ENCODE data around the gene ETV4. TPM values are rescaled to one million over a fixed set of nuclear protein-coding genes. Genes with fewer than 3 reads are reported as not detected.

Gene ETV4
- total RNA-seq, 1 donor from 2014 or later, result 11.0 TPM

DNA sequence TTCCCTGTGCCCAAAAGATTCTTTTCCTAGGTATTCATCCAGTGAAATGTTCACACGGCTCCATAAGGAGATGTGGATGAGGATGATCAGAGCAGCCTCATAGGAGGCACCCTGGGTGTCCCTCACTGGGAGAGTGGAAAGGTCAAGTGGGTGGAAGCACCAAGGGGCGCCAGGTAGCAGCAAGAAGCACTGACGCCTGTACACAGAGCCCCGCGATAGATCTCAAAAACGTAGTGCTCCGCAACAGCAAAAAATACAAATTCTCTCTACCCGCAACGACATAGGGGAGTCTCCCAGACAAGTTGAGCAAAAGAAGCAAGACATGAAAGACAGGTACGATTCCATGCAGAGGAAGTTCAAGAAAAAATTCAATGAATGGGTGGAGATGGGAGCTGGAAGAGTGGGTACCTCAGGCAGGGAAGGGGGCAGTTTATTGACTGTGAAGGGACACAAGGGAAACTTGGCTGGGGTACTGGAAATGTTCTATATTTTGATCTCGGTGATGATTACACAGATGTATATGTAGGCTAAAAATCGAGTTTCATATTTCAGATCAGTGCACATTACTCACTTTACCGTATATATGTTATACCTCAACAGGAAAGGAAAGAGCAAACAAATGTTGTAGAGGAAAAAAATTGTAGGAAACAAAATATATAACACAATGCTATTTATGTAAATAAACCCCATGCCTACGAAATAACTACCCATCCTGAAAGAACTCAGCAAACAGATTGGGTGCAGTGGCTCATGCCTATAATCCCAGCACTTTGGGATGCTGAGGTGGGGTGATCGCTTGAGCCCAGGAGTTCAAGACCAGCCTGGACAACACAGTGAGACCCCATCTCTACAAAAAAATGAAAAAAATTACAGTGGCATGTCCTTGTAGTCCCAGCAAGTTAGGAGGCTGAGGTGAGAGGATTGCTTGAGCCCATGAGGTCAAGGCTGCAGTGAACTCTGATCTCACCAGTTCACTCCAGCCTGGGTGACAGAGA, 17.8 kb upstream of the ETV4 start:
- no peak overlapping the region for H3K4me3 Mint-ChIP-seq (ENCODE audit: low read depth)
- DNase-seq (ENCODE audit: low spot score), result no peak
- H3K27ac Mint-ChIP-seq, result no peak overlapping the region
- intact Hi-C loops (cut with micrococcal nuclease), result no loop called here
- H3K9me3 Mint-ChIP-seq, result no peaks in the 10 kb centered on the region
- no peaks in the 10 kb centered on the region for H3K36me3 Mint-ChIP-seq (ENCODE audit: low read depth)
- peaks cover 22% of the 10 kb centered on the region for H3K27me3 Mint-ChIP-seq (ENCODE audit: low read depth)
- peaks cover 3% of the 10 kb centered on the region for H3K4me1 Mint-ChIP-seq (ENCODE audit: low read depth)

DNA sequence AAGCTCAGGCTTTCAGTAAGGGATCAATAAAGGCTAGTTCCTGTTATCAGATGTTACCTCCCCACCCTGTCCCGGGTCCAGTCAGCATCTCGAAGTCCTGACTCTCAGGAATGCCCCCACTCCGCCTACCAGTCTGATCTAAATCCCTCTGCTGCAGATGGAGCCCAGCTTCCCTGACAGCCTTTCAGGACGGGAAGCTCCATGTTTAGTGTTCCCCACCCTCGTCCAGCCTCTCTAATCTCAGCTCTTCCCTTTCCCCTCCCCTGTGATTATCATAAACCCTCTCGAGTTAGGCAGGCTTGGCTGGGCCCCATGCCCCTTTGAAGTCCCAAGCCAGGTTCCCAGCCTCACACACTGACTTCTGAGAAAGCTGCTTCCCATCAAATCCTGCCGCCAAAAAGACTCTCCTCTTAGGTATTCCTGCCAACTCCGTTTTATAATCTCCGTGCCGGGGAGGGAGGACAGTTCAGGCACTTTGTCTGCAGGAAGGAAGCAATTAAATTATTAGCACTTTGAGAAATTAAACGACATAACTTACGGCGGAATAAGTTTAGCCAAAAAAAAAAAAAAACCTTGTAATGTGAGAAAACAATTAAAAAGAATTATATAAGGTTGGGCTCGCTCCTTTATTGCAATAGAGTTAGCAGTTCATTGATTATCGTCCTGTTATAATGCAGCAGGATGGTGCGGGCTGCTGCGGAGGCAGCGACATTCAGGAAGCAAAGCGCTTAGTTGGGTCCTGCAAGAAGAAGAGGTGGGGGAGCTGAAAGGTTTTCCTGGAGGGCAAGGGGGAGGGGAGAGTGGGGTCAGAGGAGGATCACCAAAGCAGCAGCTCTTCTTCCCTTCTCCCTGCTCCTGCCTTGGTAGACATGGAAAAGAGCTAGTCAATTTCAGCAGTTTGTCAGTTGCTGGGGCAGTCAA, 16.8 kb upstream of the ETV4 start:
- Mint-ChIP-seq H3K9me3 (no peaks in the 10 kb centered on the region), H3K27ac (no peak overlapping the region), H3K27me3 (ENCODE audit: low read depth) (peaks cover 22% of the 10 kb centered on the region), H3K4me3 (ENCODE audit: low read depth) (no peak overlapping the region), H3K4me1 (ENCODE audit: low read depth) (peaks cover 3% of the 10 kb centered on the region), H3K36me3 (ENCODE audit: low read depth) (no peaks in the 10 kb centered on the region)
- no peak for DNase-seq (ENCODE audit: low spot score)
- intact Hi-C loops (cut with micrococcal nuclease), result no loop called here

DNA sequence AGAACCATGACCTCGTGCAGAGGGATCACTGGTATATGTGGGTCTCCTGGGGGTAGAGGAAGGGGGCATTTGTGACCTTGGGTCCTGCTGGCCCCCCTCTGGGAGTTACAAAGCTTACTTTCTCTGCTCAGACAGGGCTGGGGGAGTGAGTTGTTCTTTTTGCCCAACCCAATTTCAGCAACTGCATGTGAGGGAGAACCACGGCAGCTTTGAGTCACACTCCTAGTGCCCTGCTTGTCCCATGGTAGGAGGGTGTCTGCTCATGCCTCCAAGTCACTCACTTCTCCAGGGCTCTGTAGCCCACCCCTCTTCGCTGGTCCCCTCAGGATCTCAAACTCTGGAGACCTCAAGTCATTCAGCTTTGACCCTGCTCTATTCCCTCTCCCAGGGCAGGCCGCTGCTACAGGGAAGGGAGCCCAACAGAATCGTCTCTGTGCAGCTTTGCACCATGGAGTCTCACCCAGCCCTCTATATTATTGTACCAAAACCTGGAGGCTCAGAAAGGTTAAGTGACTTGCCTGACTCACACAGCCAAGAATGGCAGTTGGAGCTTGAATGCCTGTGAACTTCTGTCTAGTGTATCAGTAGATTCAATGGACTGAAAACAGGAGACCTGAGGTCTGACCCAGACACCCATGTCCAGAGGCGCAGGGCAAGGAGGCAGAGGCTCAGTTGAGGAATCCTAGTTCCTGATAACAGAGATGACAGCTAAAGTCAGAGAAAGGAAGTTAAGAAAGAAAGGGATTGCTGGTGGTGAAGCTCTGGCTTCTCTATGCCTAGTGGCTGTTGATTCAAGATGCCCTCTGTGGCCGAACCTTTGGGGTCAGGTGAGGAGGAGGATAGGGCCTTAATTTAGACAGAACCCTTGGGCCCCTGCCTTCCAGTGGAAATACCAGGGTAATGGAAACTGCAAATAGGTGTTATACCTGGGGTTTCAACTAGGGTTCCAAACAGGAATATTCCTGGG, 14.6 kb upstream of the ETV4 start:
- H3K36me3 Mint-ChIP-seq (ENCODE audit: low read depth), result no peaks in the 10 kb centered on the region
- no peaks in the 10 kb centered on the region for H3K9me3 Mint-ChIP-seq
- no peak overlapping the region for H3K27ac Mint-ChIP-seq
- H3K27me3 Mint-ChIP-seq (ENCODE audit: low read depth), result peaks cover 26% of the 10 kb centered on the region
- peaks cover 8% of the 10 kb centered on the region for H3K4me1 Mint-ChIP-seq (ENCODE audit: low read depth)
- DNase-seq (ENCODE audit: low spot score), result no peak
- intact Hi-C loops (cut with micrococcal nuclease), result no loop called here
- H3K4me3 Mint-ChIP-seq (ENCODE audit: low read depth), result no peak overlapping the region

DNA sequence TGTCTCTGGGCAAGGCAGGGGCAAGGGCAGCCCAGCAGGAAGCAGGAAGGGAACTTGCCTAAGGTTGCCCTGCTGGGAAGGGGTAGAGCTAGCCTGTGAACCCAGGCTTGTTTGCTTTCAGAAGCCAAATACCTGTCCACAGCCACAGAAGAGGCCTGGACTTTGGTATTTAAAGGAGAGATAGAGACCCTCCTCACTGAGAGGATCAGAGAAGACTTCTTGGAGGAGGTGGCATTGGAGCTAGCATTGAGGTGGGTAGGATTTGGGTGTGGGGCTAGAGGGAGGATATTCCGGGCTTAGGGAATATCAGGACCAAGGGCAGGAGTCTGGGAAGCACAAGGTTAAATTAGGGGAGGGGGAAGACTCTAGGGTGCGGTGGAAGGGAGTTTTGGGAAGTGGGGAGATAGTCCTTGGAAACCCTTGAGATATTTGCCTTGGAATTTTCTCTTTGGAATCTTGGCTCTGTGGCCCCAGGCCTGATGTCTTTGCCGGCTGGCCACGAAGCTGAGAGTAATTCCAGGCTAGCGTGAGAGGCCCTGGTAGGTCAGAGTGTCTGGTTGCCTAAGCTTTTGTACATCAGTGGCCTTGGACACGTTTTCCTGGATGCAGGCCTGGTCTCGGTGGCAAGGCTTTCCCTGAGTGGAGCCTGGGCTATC, 13.1 kb upstream of the ETV4 start:
- H3K4me3 Mint-ChIP-seq (ENCODE audit: low read depth), result no peak overlapping the region
- peaks cover 8% of the 10 kb centered on the region for H3K4me1 Mint-ChIP-seq (ENCODE audit: low read depth)
- peaks cover 29% of the 10 kb centered on the region for H3K27me3 Mint-ChIP-seq (ENCODE audit: low read depth)

DNA sequence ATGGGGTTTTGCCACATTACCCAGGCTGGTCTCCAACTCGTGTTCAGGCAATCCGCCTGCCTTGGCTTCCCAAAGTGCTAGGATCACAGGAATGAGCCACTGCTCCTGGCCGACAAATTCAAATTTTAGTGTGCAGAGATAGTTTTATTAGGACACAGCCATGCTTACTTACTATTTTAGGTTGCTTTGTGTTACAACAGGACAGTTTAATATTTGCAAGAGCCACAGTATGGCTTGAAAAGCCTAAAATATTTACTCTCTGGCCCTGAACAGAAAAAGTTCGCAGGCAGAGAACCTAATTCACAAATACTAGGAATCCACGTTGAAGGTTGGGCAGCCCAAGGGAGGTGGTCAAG, 12.6 kb upstream of the ETV4 start:
- H3K4me1 Mint-ChIP-seq (ENCODE audit: low read depth), result peaks cover 8% of the 10 kb centered on the region
- no peaks in the 10 kb centered on the region for H3K36me3 Mint-ChIP-seq (ENCODE audit: low read depth)
- peaks cover 29% of the 10 kb centered on the region for H3K27me3 Mint-ChIP-seq (ENCODE audit: low read depth)
- no peaks in the 10 kb centered on the region for H3K9me3 Mint-ChIP-seq
- intact Hi-C loops (cut with micrococcal nuclease), result no loop called here
- no peak for DNase-seq (ENCODE audit: low spot score)
- H3K4me3 Mint-ChIP-seq (ENCODE audit: low read depth), result no peak overlapping the region
- no peak overlapping the region for H3K27ac Mint-ChIP-seq

More for the DNA sequence above, 13.1 kb upstream of the ETV4 start:
- no peak for DNase-seq (ENCODE audit: low spot score)
- Mint-ChIP-seq H3K27ac (no peak overlapping the region), H3K36me3 (ENCODE audit: low read depth) (no peaks in the 10 kb centered on the region), H3K9me3 (no peaks in the 10 kb centered on the region)
- intact Hi-C loops (cut with micrococcal nuclease), result no loop called here

DNA sequence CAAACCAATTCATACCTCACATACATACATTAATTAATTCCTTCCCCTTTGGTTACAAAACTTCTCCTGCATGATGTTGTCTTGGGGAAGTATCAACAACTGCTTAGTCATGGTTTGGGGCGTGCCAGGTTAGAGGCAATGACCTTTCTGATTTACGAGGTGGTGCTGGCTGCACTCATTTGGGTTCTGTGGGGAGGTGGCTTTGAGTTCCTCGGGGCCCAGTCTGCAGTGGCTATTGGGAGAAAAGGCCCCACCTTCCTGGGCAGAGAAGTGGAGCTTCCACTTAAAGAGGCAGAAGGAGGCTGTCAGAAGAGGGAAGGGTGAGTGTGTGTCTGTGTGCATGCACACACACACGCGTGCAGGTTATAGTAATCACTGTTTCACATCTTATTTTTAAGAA, 10.2 kb upstream of the ETV4 start:
- H3K27ac Mint-ChIP-seq, result no peak overlapping the region
- peaks cover 8% of the 10 kb centered on the region for H3K4me1 Mint-ChIP-seq (ENCODE audit: low read depth)
- intact Hi-C loops (cut with micrococcal nuclease), result no loop called here
- no peak overlapping the region for H3K4me3 Mint-ChIP-seq (ENCODE audit: low read depth)
- no peaks in the 10 kb centered on the region for H3K36me3 Mint-ChIP-seq (ENCODE audit: low read depth)
- no peaks in the 10 kb centered on the region for H3K9me3 Mint-ChIP-seq
- H3K27me3 Mint-ChIP-seq (ENCODE audit: low read depth), result peaks cover 14% of the 10 kb centered on the region
- DNase-seq (ENCODE audit: low spot score), result no peak

DNA sequence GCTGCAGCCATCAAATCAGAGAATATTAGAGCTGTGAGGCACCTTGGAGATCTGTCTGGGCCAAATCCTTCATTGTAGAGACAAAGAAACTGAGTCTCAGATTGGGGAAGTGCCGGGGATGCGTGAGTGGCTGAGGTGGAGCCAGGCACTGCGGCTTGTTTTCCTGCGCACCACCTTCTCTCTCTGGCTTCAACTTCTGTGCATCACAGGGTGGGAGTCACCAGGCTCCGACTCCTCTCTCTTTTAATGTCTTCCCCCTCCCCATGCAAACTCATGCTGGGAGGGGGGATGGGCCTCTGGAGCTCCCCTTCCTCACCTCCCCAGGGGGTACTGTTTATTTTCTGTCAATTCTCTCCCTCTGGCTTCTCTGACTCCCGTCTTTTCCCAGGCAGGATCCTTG, 8.7 kb upstream of the ETV4 start:
- DNase-seq (ENCODE audit: low spot score), result no peak
- H3K4me1 Mint-ChIP-seq (ENCODE audit: low read depth), result peaks cover 7% of the 10 kb centered on the region
- no peaks in the 10 kb centered on the region for H3K9me3 Mint-ChIP-seq
- H3K36me3 Mint-ChIP-seq (ENCODE audit: low read depth), result no peaks in the 10 kb centered on the region
- no peak overlapping the region for H3K4me3 Mint-ChIP-seq (ENCODE audit: low read depth)
- intact Hi-C loops (cut with micrococcal nuclease), result no loop called here
- no peak overlapping the region for H3K27ac Mint-ChIP-seq
- H3K27me3 Mint-ChIP-seq (ENCODE audit: low read depth), result peaks cover 17% of the 10 kb centered on the region

DNA sequence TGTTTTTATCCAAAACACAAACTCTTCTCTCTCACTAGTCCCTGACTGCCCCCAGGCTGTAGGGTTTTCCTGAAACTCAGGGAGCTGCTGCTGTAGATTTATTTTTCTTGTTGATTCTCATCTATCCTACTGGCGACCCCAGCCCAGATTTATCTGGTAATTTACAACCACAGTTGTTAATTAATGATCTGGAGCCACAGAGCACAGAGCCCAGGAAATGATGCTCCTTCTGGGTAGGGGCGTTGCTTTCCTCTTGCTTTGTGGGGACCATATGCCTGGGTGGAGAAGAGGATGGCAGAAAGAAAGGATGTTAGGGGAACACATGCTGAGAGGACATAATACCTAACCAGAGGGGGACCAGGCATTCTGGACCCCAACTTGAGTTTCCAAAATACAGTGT, 7.4 kb upstream of the ETV4 start:
- Mint-ChIP-seq H3K27me3 (ENCODE audit: low read depth) (peaks cover 23% of the 10 kb centered on the region), H3K36me3 (ENCODE audit: low read depth) (no peaks in the 10 kb centered on the region), H3K4me3 (ENCODE audit: low read depth) (no peak overlapping the region), H3K27ac (no peak overlapping the region), H3K9me3 (no peaks in the 10 kb centered on the region), H3K4me1 (ENCODE audit: low read depth) (peaks cover 5% of the 10 kb centered on the region)
- DNase-seq (ENCODE audit: low spot score), result no peak
- intact Hi-C loops (cut with micrococcal nuclease), result no loop called here

DNA sequence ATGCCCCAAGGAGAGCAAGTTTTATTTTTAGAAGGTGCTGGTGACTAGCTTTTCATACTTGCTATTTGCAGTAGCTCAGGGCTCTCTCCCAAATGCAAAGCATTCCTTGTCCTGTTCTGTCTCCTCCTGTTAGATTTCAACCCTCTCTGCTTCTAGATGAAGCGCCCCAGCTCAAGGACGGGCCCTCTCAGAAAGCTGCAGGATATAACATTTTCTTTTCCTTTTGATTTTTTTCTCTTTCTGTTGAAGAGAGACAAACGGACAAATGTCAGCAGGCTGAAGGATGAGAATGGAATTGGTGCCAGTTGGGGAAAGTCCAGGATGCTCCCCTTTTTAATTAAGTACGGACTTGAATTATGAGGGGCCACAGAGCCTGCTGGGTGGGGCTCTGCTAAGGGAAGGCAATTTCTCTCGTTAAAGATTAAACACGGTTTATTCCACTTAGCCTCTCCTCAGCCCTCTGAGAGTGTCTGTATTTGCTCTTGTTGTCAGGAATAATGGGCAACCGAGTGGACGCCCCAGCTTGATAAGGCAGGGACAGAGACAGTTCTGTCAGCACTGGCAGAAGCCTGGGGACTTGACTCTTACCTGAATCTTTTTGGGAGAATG, 6.2 kb upstream of the ETV4 start:
- intact Hi-C loops (cut with micrococcal nuclease), result no loop called here
- no peak for DNase-seq (ENCODE audit: low spot score)
- Mint-ChIP-seq H3K27me3 (ENCODE audit: low read depth) (peaks cover 29% of the 10 kb centered on the region), H3K36me3 (ENCODE audit: low read depth) (no peaks in the 10 kb centered on the region), H3K9me3 (no peaks in the 10 kb centered on the region), H3K27ac (no peak overlapping the region), H3K4me1 (ENCODE audit: low read depth) (peaks cover 7% of the 10 kb centered on the region), H3K4me3 (ENCODE audit: low read depth) (no peak overlapping the region)

DNA sequence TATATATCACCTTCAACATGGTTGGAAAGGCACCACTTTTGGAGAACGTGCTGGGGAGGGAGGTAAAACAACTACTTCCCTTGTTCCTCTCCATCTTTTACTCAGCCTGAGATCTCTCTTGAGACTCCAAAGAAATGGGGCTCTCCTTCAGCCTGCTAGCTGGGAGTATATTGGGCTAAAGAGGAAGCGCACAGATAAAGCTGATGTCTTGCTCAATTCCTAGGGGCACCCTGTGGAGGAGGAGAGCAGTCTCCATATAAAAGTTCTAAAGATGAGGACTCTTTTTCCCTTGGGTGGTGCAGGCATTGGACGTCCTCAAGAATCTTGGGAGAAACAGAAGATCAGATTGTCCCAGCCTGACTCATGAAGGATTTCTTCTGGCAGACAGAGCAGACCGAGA, 4.6 kb upstream of the ETV4 start:
- H3K27ac Mint-ChIP-seq, result no peak overlapping the region
- no peaks in the 10 kb centered on the region for H3K9me3 Mint-ChIP-seq
- no peak for DNase-seq (ENCODE audit: low spot score)
- H3K27me3 Mint-ChIP-seq (ENCODE audit: low read depth), result peaks cover 28% of the 10 kb centered on the region
- no peak overlapping the region for H3K4me3 Mint-ChIP-seq (ENCODE audit: low read depth)
- peaks cover 11% of the 10 kb centered on the region for H3K4me1 Mint-ChIP-seq (ENCODE audit: low read depth)
- no peaks in the 10 kb centered on the region for H3K36me3 Mint-ChIP-seq (ENCODE audit: low read depth)
- intact Hi-C loops (cut with micrococcal nuclease), result no loop called here

DNA sequence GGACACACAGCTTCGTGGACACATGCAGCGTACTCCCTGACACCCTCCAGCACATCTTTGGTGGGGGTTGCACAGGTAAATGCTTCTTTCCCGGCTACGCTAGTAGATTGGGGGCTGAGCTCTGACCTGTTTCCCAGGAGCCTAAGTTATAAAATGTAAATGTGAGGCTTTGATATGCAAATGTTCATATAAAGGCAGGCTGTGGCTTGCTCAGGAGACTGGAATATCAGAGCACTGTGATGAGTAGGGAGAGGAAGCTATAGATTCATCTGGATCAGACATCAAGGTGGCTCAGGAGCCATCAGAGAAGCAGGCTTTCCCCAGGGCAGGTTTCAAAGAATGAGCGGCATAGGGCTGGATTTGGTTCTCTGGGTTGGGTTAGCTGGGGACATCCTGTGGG, 3.4 kb upstream of the ETV4 start:
- intact Hi-C loops (cut with micrococcal nuclease), result loop anchor here (10.0 kb wide), 1 partner anchor 155 kb away; the partner anchor contains the start of gene ARL4D
- H3K27me3 Mint-ChIP-seq (ENCODE audit: low read depth), result peaks cover 29% of the 10 kb centered on the region

More for the DNA sequence above, 3.4 kb upstream of the ETV4 start:
- H3K27ac Mint-ChIP-seq, result no peak overlapping the region
- no peaks in the 10 kb centered on the region for H3K36me3 Mint-ChIP-seq (ENCODE audit: low read depth)
- H3K4me1 Mint-ChIP-seq (ENCODE audit: low read depth), result peaks cover 17% of the 10 kb centered on the region
- no peak overlapping the region for H3K4me3 Mint-ChIP-seq (ENCODE audit: low read depth)
- no peak for DNase-seq (ENCODE audit: low spot score)
- no peaks in the 10 kb centered on the region for H3K9me3 Mint-ChIP-seq
